Body of pancreas (tissue), 4 donors: Measurements from ENCODE around the gene LARP1.

Source experiments
- CTCF ChIP-seq, 7 experiments: fragments of 450-650 bp in 4 of 7; fragments of 200-600 bp in 3 of 7; sonication (generic) in 3 of 7; IDR thresholded peaks; one replicate each; pipeline ENCODE4 v1.5.1; 2016 to 2019; ENCODE audit warnings: antibody characterized with exemption in 7 of 7
- POLR2A ChIP-seq, 3 donors: fragments of 450-650 bp; IDR thresholded peaks; one replicate each; pipeline ENCODE4 v1.6.1; 2016; ENCODE audit warnings: antibody characterized with exemption in 3 of 3, mild to moderate bottlenecking in 2 of 3

GRCh38 chr5:154773326-154773725 lies 18.1 kb downstream of the LARP1 start:
- TF ChIP-seq CTCF (IDR thresholded peaks at IDR 0.05) (no peak), POLR2A (IDR thresholded peaks at IDR 0.05) (no peak)
